NCI-H1105 treated with DMSO at 0.1 percent for 48 hours (cell line): ENCODE data around the gene ARHGEF17.
"Not testable (repeated sequence)": the region's sequence is repeated elsewhere in the genome, so short reads cannot be mapped to it uniquely, and the experiment has no call there.

Experiments
- DNase-seq: peaks from one replicate; lab custom pipeline; 2025; lab: John Stamatoyannopoulos, UW

Gene ARHGEF17

GRCh38 chr11:73273222-73273895 lies 34.7 kb upstream of the ARHGEF17 start:
- no peak for DNase-seq

GRCh38 chr11:73274191-73274590 lies 33.9 kb upstream of the ARHGEF17 start:
- not testable (repeated sequence) for DNase-seq

GRCh38 chr11:73274722-73275380 lies 33.2 kb upstream of the ARHGEF17 start:
- DNase-seq = no peak

- DNase-seq = no peak
Measured at GRCh38 chr11:73275381-73275750, 32.7 kb upstream of the ARHGEF17 start.

GRCh38 chr11:73277467-73277866 lies 30.6 kb upstream of the ARHGEF17 start:
- DNase-seq = no peak

GRCh38 chr11:73280626-73281025 lies 27.4 kb upstream of the ARHGEF17 start:
- no peak for DNase-seq

- no peak for DNase-seq
Measured at GRCh38 chr11:73281201-73281741, 26.8 kb upstream of the ARHGEF17 start.

GRCh38 chr11:73281796-73282660 lies 26.0 kb upstream of the ARHGEF17 start:
- DNase-seq = no peak

- DNase-seq = no peak
Measured at GRCh38 chr11:73283276-73284000, 24.6 kb upstream of the ARHGEF17 start.

- DNase-seq = no peak
Measured at GRCh38 chr11:73284106-73284505, 24.0 kb upstream of the ARHGEF17 start.

GRCh38 chr11:73285721-73286120 lies 22.4 kb upstream of the ARHGEF17 start:
- no peak for DNase-seq

- DNase-seq = no peak
Measured at GRCh38 chr11:73286240-73286810, 21.8 kb upstream of the ARHGEF17 start.

- DNase-seq = no peak
Measured at GRCh38 chr11:73287400-73288101, 20.5 kb upstream of the ARHGEF17 start.

- no peak for DNase-seq
Measured at GRCh38 chr11:73288192-73288872, 19.7 kb upstream of the ARHGEF17 start.

- DNase-seq = peak; percentile 61
Measured at GRCh38 chr11:73288873-73289707, 19.0 kb upstream of the ARHGEF17 start.

- DNase-seq = no peak
Measured at GRCh38 chr11:73290536-73290935, 17.5 kb upstream of the ARHGEF17 start.

- DNase-seq = no peak
Measured at GRCh38 chr11:73291196-73291595, 16.9 kb upstream of the ARHGEF17 start.

GRCh38 chr11:73291781-73292524 lies 16.1 kb upstream of the ARHGEF17 start:
- no peak for DNase-seq

- no peak for DNase-seq
Measured at GRCh38 chr11:73292525-73292894, 15.6 kb upstream of the ARHGEF17 start.
